Suppressor macrophage treated with lipopolysaccharide for 4 hours (primary cell): ENCODE results near the gene MOV10L1.

Experiments used
- DNase-seq: peaks from one replicate; pipeline ENCODE4 v3.0.0-alpha.2; 2020

MOV10L1 gene

DNA sequence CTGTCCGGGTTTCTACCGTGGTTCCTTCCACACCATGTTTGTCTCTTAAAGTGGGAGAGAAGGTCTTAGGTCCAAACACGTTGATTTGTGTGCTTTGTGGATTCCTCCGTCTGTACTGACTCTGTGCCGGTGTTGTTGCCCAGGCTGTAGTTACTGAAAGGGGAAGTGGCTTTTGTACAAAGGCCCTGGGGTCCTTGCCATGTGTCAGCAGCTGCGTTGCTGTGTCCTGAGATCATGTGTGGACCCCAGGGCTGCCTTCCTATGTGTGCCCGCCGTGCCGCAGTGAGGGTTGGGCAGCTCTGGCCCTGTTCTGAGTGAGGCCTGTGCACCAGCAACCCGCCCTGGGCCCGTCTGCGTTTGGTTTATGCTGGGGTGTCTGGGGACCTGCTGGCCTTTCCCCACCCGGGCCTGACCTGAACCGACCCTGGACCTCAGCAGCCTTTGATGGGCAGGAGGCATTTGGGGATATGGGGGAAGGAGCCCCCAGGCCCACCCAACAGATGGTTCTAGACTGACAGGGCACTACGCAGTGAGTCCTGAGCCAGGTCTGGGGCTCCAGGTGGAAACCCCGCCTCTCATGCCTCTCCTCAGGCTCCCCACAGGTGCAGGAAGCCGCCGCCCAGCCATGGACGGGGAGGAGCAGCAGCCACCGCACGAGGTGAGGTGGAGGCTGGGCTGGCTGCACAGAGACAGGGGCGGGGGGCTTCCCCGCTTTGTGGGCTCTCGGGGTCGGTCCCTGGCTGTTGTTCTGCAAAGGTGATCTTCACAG is 102.8 kb downstream of the MOV10L1 start:
- DNase-seq = peak; percentile 42

DNA sequence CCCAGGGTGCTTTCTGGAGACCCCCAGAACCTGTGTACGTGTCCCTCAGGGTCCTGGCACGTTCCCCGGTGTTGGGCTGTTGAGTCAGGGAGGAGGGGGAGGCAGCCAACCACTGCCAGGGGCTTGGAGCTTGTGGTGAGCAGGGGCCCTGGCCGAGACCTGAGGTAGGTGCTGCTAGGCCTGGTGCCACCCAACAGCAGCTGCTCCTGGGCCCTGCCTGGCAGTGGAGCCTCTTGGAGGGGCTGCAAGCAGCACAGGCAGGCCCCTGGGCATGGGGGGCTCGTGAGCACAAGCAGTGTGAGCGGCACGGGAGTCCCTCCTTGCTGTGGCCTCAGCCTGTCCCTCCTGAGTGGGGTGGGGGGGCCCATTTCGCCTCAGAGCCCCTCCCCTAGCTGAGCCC is 103.8 kb downstream of the MOV10L1 start:
- no peak for DNase-seq

GRCh38 chr22:50194037-50194805 is 104.4 kb downstream of the MOV10L1 start:
- DNase-seq = no peak

GRCh38 chr22:50196256-50196655 is 106.5 kb downstream of the MOV10L1 start:
- no peak for DNase-seq

DNA sequence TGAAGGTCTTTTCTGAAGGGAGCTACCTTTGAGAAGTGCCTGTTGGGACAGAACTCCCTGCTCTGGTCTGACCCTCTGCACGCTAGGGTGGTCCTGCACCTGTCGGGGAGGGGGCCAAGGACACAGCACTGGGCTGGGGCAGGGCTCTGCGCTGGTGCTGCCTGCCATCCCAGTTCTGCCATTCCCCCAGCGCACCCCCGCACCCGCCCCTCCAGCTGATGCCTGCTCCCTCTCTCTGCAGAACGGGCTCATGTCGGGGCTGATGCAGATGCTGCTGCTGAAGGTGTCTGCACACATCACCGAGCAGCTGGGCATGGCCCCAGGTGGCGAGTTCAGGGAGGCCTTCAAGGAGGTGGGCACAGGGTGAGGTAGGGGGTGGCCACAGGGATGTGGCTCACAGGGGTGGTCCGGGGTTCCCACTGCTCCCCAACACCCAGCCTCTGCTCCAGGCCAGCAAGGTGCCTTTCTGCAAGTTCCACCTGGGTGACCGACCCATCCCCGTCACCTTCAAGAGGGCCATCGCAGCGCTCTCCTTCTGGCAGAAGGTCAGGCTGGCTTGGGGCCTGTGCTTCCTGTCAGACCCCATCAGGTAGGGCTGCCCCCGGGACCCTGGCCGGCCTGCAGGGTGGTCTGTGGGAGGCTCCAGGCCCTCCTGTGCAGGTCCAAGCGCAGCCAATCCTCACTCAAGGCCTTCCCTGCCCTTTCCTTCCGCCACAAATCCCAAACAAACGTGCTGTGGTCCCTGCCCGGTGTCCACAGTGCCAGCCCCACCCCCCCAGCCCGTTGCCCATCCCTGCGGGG is 107.4 kb downstream of the MOV10L1 start:
- no peak for DNase-seq

DNA sequence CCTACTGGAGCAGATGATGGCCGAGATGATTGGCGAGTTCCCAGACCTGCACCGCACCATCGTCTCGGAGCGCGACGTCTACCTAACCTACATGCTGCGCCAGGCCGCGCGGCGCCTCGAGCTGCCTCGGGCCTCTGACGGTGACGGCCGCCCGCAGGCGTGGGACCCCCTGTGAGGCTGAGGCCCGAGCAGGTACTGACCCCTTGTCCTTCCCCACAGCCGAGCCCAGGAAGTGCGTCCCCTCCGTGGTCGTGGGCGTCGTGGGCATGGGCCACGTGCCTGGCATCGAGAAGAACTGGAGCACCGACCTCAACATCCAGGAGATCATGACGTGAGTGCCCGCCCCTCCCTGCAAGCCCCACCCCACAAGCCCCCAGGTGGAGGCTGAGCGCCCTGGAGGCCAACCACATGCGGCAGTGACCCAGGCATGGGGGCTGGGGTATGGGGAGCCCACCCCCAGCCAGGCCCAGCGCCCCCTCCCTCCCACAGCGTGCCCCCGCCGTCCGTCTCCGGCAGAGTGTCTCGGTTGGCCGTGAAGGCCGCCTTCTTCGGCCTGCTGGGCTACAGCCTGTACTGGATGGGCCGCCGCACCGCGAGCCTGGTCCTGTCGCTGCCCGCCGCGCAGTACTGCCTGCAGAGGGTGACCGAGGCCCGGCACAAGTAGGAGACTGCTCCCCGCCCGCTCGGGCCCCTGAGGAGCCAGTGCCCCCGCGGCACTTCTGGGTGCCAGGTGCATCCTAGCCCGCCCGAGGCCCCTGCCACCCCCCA is 108.2 kb downstream of the MOV10L1 start:
- DNase-seq = no peak

DNA sequence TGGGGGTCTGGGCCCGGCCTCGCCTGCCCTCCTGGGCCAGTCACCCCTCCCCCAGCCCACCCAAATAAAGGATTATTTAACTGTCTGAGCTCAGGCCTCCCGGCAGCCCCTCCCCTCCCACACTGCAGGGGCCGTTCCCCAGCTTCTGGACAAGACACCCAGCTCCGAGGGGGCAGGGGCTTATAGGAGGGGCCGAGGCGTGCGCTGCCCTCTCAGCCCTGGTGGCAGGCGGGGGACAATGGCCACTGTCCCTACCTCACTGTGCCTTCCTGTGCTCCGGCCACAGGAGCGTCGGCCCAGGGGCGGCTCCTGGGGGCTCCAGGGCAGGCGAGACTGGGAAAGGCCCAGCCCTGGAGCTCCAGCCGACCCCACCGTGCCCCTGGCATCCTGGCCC is 108.8 kb downstream of the MOV10L1 start:
- no peak for DNase-seq

GRCh38 chr22:50199251-50199721 is 109.5 kb downstream of the MOV10L1 start:
- no peak for DNase-seq

- DNase-seq = no peak
These were observed 110.1 kb downstream of the MOV10L1 start for GRCh38 chr22:50199829-50200460.

DNA sequence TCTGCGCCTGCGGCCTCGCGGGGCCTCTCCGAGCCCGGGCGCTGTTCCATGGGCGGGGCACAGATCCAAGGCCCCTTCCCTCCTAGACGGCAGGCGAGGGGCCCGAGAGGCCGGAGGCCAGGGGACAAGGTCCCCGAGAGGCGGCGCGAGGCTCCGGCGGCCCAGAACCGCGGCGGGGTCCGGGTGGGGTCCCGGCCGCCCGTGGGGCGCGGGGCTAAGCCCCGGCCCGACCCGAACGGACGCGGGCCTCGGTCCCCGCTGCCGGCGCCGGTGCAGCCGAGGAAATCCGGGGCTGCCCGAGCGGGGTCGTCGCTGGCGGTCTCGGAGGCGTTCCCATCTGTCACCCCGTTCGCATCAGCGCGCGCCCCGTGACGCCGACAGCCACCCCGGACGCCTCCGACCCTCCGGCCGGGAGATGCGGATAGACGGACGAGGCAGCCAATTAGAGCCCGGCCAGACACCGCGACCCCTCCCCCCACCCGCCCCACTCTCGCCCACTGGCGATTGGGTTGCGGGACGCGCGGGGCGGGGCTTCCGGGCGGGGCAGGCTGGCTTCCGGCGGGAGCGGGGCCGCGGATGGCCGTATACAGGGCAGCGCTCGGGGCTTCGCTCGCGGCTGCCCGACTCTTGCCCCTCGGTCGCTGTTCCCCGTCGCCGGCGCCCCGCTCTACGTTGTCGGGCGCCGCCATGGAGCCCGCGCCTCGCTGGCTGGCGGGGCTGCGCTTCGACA is 110.8 kb downstream of the MOV10L1 start, which contains the start of gene SELENOO:
Gene SELENOO (plus strand): TSS at position 551 of the 730 bp plus-strand sequence. CDS start 26 bp downstream, at position 577.
- DNase-seq = peak; percentile 94

DNA sequence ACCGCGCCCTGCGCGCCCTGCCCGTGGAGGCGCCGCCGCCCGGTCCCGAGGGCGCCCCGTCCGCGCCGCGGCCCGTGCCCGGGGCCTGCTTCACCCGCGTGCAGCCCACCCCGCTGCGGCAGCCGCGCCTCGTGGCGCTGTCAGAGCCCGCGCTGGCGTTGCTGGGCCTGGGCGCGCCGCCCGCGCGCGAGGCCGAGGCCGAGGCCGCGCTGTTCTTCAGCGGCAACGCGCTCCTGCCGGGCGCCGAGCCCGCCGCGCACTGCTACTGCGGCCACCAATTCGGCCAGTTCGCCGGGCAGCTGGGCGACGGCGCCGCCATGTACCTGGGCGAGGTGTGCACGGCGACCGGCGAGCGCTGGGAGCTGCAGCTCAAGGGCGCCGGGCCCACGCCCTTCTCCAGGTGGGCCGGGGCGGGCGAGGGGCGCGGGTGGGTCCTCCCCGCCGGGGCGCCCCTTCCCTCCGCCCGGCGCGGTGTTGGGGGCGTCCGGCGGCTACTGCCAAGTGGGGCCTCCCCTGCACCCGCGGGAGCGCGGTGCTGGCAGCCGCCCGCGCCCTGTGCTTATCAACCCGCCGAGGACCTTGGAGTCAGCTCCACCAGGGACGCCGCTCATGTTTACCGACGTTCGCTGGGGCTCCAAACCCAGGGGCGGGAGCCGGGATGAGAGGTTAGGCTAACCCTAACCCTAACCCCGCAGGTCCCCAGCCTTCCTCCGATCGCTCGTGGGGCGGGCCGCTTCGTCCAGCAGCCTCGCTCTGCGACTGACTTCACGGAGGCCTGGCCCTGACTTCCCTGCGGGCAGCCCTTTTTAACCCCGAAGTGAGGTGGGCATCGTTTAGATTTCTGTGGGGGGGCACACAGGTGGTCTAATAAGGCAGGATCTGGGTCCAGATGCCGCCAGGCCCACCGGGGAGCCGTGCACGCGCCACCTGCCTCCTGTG is 111.7 kb downstream of the MOV10L1 start:
- DNase-seq = no peak

DNA sequence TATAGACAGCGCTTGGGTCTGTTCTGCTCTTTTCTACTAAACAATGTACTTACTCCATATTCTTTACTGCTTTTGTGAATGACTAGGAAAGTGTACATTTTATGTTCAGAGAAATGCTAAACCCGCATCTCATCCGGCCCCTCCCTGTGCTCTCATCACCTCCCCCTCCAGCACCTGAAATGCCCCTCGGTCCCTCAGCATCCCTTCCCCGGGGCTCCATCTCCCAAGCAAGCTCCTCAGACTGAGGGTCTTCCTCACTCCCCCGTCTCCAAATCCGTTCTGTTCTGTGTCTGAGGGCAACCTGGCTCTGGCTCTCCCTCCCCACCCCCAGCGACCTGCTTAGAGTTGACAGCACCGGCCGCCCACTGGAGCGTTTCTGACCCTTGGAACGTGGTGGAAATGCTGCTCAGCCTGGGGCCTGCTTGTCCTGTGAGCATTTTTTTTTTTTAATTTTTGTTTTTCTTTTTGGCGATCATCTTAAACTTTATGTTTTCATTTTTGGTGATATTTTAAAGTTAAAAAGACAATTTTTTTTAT is 112.4 kb downstream of the MOV10L1 start:
- no peak for DNase-seq

GRCh38 chr22:50203288-50203687 is 113.5 kb downstream of the MOV10L1 start:
- DNase-seq = no peak

GRCh38 chr22:50204571-50204970 is 114.8 kb downstream of the MOV10L1 start:
- DNase-seq = peak; percentile 60

GRCh38 chr22:50204998-50205397 is 115.2 kb downstream of the MOV10L1 start:
- DNase-seq = peak; percentile 75

DNA sequence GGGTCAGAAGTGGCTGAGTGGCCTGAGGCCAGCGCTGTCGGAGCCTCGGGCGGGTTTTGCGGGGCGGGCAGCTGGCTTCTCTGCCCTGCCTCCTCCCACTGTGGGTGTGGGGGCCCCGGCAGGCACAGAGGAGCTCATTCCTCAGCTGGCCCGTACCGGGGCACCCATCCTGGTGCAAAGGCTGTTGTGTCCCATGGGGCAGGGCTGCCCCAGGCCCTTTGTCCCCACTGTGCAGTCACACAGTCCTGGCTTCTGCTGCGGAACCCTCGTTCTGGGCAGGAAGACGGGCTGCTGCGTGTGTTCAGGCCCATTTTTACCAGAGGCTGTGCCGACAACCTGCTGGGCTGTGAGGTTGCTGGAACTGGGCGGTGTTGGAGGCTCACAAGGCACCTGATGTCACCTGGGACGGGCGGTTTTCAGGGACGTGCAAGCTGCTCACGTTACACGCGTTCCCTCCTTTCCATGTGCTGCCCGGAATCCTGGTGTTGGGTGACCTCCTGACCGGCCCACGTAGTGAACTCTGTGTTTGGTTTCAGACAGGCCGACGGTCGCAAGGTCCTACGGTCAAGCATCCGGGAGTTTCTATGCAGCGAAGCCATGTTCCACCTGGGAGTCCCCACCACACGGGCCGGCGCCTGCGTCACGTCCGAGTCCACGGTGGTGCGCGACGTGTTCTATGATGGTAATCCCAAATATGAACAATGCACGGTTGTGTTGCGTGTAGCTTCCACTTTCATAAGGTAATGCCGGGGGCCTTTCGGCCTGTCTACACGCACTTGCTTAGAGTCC is 116.2 kb downstream of the MOV10L1 start:
- DNase-seq = no peak

DNA sequence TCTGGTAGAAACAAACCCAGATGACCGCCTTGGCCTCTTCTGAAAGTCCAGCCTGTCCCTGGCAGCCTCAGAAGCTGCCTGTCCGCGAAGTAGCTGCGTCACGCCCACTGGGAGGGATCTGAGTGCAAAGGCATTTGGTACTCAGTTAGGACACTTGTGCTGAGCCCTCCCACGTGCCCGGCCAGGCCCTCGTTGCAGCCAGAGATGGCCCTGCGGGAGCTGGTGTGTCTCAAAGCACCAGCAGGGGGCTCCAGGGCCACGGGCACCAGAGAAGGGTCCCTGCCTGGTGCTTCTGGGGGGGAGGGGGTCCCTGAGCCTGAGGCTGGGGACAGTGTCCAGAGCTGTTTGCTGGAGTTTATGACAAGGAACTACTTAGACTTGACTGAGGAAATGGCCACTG is 116.8 kb downstream of the MOV10L1 start:
- peak; percentile 43 for DNase-seq

DNA sequence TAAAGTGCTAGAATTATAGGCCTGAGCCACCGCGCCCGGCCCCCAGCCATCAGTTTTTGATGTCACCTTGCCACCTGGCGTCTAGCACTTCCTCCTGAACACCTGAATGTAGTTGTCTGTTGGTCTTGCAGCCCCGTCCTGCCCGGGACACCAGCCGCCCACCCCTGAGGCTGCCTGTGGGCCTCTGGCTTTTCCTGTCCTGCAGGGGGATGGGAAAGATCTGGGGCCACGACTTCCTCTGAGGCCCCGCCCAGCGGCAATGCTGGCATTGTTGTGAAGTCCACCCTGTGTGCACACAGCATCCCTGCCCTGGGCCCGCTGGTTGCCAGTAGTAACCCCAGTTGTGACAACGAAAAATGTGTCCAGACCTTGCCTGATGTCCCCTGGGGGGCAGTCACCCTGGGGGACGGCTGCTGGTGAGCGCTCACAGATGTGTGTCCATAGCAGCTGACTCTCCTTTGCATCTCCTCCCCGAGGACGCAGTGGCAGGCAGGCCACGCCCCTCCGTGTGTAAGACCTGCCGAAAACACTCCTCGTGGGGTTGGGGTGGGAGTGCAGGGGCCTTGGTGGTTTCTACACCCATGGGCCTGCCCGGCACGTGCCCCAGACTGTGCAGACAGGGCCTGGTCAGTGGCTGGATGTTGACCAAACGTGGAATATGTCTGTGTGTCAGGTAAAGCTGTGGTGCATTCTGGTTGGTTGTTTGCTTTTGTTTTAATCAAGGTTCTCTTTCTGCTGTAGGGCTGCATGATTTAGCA is 117.8 kb downstream of the MOV10L1 start:
- no peak for DNase-seq
